ENCODE measurements around the gene SORBS1.

The SORBS1 gene

GRCh38 chr10:95567903-95568630 is 6.9 kb upstream of the SORBS1 start:
- no peaks in the 10 kb centered on the region for H3K4me1 ChIP-seq (ENCODE audit: control insufficient read depth, insufficient read depth, low read length)
- no peaks in the 10 kb centered on the region for H3K36me3 ChIP-seq (ENCODE audit: control insufficient read depth, insufficient read depth, low read length)
- H3K27me3 ChIP-seq (ENCODE audit: control insufficient read depth, insufficient read depth, low read length, poor library complexity, severe bottlenecking): no peaks in the 10 kb centered on the region
- H3K27ac ChIP-seq (ENCODE audit: insufficient read depth, low read depth, low read length, poor library complexity, severe bottlenecking): no peak overlapping the region
- WGBS, 2 experiments: 85% methylated on average over 4 to 5 of the region's 5 CpGs
- no peak overlapping the region for H3K4me3 ChIP-seq (ENCODE audit: insufficient read depth, low read depth, low read length)
- no peaks in the 10 kb centered on the region for H3K9me3 ChIP-seq (ENCODE audit: control insufficient read depth, low read length)

DNA sequence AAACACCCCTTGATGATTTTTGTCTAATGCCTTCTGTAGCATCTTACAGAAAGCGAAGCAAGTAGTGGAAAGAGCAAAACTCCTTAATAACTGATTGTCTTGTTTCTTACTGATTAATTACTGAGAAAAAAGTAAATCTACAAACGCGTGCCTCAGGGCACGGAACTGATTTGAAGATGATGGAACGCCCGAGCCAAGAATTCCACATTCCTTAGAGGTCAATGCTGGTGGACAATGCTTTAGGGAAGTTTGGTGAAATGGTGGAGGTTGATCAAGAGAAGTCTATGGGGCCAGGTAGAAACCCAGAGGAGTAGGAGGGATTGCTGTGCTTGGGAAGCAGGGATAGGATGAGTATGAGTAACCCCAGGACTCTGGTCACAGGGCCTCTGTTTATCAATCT is 5.0 kb upstream of the SORBS1 start:
- H3K4me3 ChIP-seq (ENCODE audit: insufficient read depth, low read depth, low read length): no peak overlapping the region
- 94 to 97% methylated on average over 6 of the region's 6 CpGs for WGBS, 2 experiments
- no peaks in the 10 kb centered on the region for H3K27me3 ChIP-seq (ENCODE audit: control insufficient read depth, insufficient read depth, low read length, poor library complexity, severe bottlenecking)
- H3K36me3 ChIP-seq (ENCODE audit: control insufficient read depth, insufficient read depth, low read length): no peaks in the 10 kb centered on the region
- H3K9me3 ChIP-seq (ENCODE audit: control insufficient read depth, low read length): no peaks in the 10 kb centered on the region
- no peaks in the 10 kb centered on the region for H3K4me1 ChIP-seq (ENCODE audit: control insufficient read depth, insufficient read depth, low read length)
- H3K27ac ChIP-seq (ENCODE audit: insufficient read depth, low read depth, low read length, poor library complexity, severe bottlenecking): no peak overlapping the region

DNA sequence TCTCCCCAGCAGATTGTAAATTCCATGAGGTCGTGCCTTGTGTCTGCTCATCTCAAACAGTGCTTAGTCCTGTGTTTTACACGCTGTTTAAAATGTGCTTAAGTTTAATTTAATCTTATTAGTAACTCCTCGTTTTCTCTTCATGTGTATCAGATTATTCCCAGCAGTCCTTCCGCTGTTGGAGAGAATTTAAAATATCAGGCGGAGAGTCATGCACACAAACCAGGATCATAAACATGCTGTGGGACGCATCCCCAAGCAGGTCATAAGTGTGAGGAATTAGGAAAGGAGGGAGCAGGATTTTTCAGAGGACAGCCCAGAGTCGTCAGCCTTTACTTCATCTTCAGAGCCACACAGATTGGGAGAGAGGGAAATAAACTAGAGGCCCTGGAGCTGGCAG is 4.2 kb upstream of the SORBS1 start:
- 86 to 90% methylated on average over 7 of the region's 7 CpGs for WGBS, 2 experiments
- H3K27ac ChIP-seq (ENCODE audit: insufficient read depth, low read depth, low read length, poor library complexity, severe bottlenecking): no peak overlapping the region

GRCh38 chr10:95564291-95564690 is 3.1 kb upstream of the SORBS1 start:
- peaks cover 4% of the 10 kb centered on the region for H3K27me3 ChIP-seq (ENCODE audit: control insufficient read depth, insufficient read depth, low read length, poor library complexity, severe bottlenecking)
- peaks cover 3% of the 10 kb centered on the region for H3K4me1 ChIP-seq (ENCODE audit: control insufficient read depth, insufficient read depth, low read length)
- H3K4me3 ChIP-seq (ENCODE audit: insufficient read depth, low read depth, low read length): no peak overlapping the region
- no peaks in the 10 kb centered on the region for H3K36me3 ChIP-seq (ENCODE audit: control insufficient read depth, insufficient read depth, low read length)
- 92 to 97% methylated on average over 7 of the region's 7 CpGs for WGBS, 2 experiments
- H3K27ac ChIP-seq (ENCODE audit: insufficient read depth, low read depth, low read length, poor library complexity, severe bottlenecking): no peak overlapping the region
- no peaks in the 10 kb centered on the region for H3K9me3 ChIP-seq (ENCODE audit: control insufficient read depth, low read length)

More for the DNA sequence above, 4.2 kb upstream of the SORBS1 start:
- Histone ChIP-seq H3K27me3 (ENCODE audit: control insufficient read depth, insufficient read depth, low read length, poor library complexity, severe bottlenecking) (peaks cover 1% of the 10 kb centered on the region), H3K36me3 (ENCODE audit: control insufficient read depth, insufficient read depth, low read length) (no peaks in the 10 kb centered on the region), H3K4me3 (ENCODE audit: insufficient read depth, low read depth, low read length) (no peak overlapping the region), H3K9me3 (ENCODE audit: control insufficient read depth, low read length) (no peaks in the 10 kb centered on the region), H3K4me1 (ENCODE audit: control insufficient read depth, insufficient read depth, low read length) (no peaks in the 10 kb centered on the region)

DNA sequence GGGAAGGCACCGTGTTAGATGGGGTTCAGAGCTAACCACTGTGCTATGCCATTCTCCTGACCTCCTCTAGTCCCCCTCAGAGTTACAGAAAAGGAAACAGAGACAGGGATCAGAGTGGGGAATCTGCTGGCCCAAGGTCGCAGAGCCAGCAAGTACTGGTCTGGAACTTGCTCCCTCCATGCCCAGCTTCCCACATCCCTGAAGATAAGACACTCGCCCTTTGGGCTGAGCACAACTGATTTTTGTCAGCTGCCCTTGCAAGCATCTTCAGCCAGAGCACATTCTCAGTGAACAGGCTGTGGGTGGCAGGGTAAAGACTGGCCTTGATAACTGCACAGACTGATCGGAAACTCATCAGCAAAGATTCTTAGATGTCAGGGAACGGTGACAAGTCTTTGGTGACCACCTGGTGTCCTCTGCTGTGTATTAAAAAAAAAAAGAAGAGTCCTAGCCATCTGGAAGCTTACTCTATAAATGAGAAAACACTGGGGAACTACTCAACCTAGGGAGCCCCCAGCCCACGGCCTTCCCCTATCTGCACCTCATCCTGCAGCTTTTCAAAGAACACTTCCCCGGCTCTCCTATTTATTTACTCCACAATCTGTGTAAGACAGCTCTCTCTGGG is 1.3 kb upstream of the SORBS1 start:
- Histone ChIP-seq H3K27ac (ENCODE audit: insufficient read depth, low read depth, low read length, poor library complexity, severe bottlenecking) (no peak overlapping the region), H3K9me3 (ENCODE audit: control insufficient read depth, low read length) (no peaks in the 10 kb centered on the region), H3K27me3 (ENCODE audit: control insufficient read depth, insufficient read depth, low read length, poor library complexity, severe bottlenecking) (peaks cover 4% of the 10 kb centered on the region), H3K36me3 (ENCODE audit: control insufficient read depth, insufficient read depth, low read length) (no peaks in the 10 kb centered on the region), H3K4me1 (ENCODE audit: control insufficient read depth, insufficient read depth, low read length) (peaks cover 10% of the 10 kb centered on the region), H3K4me3 (ENCODE audit: insufficient read depth, low read depth, low read length) (no peak overlapping the region)
- WGBS, 2 experiments: 86% methylated on average over 7 of the region's 7 CpGs

DNA sequence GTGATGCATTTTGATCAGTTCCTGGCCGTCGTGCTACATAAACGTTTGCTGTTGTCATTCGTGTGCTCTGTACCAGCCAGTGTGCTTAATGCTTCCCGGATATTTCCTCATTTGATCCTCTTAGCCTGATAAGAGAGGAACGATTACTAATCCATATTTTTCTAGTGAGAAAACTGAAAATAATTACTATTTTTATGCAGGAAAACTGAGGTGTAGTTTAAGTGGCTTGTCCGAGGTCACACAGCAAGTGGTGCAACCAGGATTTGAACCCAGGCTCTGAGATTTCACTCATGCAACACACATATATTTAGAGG is 650 bp upstream of the SORBS1 start:
- Histone ChIP-seq H3K4me1 (ENCODE audit: control insufficient read depth, insufficient read depth, low read length) (peaks cover 10% of the 10 kb centered on the region), H3K36me3 (ENCODE audit: control insufficient read depth, insufficient read depth, low read length) (no peaks in the 10 kb centered on the region), H3K4me3 (ENCODE audit: insufficient read depth, low read depth, low read length) (peak overlapping the region; percentile 71), H3K27me3 (ENCODE audit: control insufficient read depth, insufficient read depth, low read length, poor library complexity, severe bottlenecking) (peaks cover 4% of the 10 kb centered on the region), H3K9me3 (ENCODE audit: control insufficient read depth, low read length) (no peaks in the 10 kb centered on the region), H3K27ac (ENCODE audit: insufficient read depth, low read depth, low read length, poor library complexity, severe bottlenecking) (no peak overlapping the region)
- 79 to 81% methylated on average over 6 to 7 of the region's 7 CpGs for WGBS, 2 experiments

DNA sequence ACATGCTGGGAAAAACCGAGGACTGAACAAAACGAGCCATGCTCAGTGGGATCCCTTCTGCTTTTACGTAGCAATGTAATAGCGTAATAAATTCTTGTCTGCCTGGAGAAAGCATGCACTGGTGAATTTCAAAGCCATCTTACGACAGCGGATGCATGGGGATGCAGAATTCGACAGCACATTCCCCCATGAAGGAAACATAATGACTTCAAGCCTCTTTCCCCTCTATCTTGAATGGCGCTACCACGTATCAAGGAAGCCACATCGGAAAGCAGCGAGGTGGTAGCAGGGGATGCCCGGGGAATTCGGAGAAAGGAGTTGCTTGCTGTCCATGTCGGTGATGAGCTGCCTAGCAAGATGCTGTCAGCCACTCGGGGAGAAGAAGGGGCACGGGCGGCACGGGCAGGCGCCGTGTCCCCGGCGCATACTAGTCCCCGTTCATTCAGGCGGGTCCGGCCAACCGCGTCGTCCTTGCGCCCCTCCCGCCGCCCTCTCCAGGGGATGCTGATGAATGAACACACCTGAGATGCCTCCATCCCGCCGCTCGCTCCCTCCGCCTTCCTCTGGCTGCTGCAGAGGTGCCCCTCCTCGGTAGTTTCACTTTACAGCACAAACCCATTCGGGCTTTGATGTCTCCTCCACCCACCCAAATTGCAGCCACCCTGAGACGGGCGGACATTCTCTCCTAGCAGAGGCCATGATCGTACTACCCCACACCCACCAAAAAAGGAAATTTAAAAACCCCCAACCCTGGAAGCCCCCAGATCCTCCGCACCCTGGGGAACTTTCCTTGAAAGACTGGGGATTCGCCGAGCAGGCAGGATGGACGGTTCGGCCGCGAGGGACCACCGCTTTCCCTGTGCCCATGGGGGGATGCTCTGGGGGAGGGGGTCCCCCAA is 644 bp downstream of the SORBS1 start:
- H3K36me3 ChIP-seq (ENCODE audit: control insufficient read depth, insufficient read depth, low read length): no peaks in the 10 kb centered on the region
- 0 to 1% methylated on average over 48 of the region's 48 CpGs for WGBS, 2 experiments
- peaks cover 4% of the 10 kb centered on the region for H3K27me3 ChIP-seq (ENCODE audit: control insufficient read depth, insufficient read depth, low read length, poor library complexity, severe bottlenecking)
- peak overlapping the region; percentile 71 for H3K4me3 ChIP-seq (ENCODE audit: insufficient read depth, low read depth, low read length)
- H3K9me3 ChIP-seq (ENCODE audit: control insufficient read depth, low read length): no peaks in the 10 kb centered on the region
- H3K27ac ChIP-seq (ENCODE audit: insufficient read depth, low read depth, low read length, poor library complexity, severe bottlenecking): no peak overlapping the region
- H3K4me1 ChIP-seq (ENCODE audit: control insufficient read depth, insufficient read depth, low read length): peaks cover 14% of the 10 kb centered on the region

GRCh38 chr10:95559896-95560277 is 1.3 kb downstream of the SORBS1 start:
- Histone ChIP-seq H3K27ac (ENCODE audit: insufficient read depth, low read depth, low read length, poor library complexity, severe bottlenecking) (no peak overlapping the region), H3K27me3 (ENCODE audit: control insufficient read depth, insufficient read depth, low read length, poor library complexity, severe bottlenecking) (peaks cover 4% of the 10 kb centered on the region), H3K4me3 (ENCODE audit: insufficient read depth, low read depth, low read length) (peak overlapping the region; percentile 71), H3K36me3 (ENCODE audit: control insufficient read depth, insufficient read depth, low read length) (no peaks in the 10 kb centered on the region), H3K4me1 (ENCODE audit: control insufficient read depth, insufficient read depth, low read length) (peaks cover 15% of the 10 kb centered on the region), H3K9me3 (ENCODE audit: control insufficient read depth, low read length) (no peaks in the 10 kb centered on the region)
- 6 to 7% methylated on average over 6 of the region's 10 CpGs for WGBS, 2 experiments

DNA sequence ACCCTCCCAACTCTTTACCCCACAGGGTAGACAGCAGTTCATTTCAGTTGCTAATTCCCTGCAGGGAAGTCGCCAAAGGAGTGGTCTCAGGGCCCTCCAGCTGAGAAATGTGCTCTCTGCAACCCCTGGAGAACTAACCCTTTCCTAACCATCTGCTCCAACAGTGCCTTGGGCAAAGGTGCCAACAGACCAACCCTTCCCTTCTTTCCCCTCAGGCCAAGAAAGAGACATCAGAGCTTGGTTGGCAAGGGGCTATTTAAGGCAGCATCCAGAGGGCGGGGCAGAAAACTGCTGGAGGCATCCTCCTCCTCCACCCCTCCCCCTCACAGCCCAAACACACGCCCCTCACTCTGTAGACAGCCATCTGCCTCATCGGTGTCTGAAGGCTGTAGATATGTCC is 1.7 kb downstream of the SORBS1 start:
- Histone ChIP-seq H3K4me3 (ENCODE audit: insufficient read depth, low read depth, low read length) (peak overlapping the region; percentile 3), H3K4me1 (ENCODE audit: control insufficient read depth, insufficient read depth, low read length) (peaks cover 15% of the 10 kb centered on the region), H3K36me3 (ENCODE audit: control insufficient read depth, insufficient read depth, low read length) (no peaks in the 10 kb centered on the region), H3K9me3 (ENCODE audit: control insufficient read depth, low read length) (no peaks in the 10 kb centered on the region), H3K27ac (ENCODE audit: insufficient read depth, low read depth, low read length, poor library complexity, severe bottlenecking) (no peak overlapping the region), H3K27me3 (ENCODE audit: control insufficient read depth, insufficient read depth, low read length, poor library complexity, severe bottlenecking) (peaks cover 4% of the 10 kb centered on the region)
- 1% methylated on average over 4 of the region's 4 CpGs for WGBS, 2 experiments
